ENCODE measurements around the gene CEP95.

Gene CEP95

DNA sequence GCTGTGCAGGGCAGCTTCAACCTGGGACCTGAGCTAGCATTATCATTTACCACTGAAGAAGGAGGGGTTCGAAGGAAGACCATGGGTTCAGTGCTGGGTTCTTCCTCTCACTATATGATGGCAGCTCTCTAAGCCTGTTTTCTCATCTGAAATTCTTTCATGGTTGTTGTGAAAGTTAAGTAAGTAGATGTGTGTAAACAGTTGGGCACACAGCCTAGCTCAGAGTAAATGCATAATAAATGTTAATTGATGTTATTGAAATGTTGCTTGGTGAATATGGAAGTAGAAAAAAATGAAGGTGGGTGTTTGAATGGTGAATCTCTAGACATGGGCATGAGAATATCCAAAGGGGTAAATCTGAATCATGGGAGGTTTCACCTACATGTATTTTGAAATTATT lies 9.1 kb downstream of the CEP95 start:
- DNase-seq (ENCODE audit: low spot score), result no peak

DNA sequence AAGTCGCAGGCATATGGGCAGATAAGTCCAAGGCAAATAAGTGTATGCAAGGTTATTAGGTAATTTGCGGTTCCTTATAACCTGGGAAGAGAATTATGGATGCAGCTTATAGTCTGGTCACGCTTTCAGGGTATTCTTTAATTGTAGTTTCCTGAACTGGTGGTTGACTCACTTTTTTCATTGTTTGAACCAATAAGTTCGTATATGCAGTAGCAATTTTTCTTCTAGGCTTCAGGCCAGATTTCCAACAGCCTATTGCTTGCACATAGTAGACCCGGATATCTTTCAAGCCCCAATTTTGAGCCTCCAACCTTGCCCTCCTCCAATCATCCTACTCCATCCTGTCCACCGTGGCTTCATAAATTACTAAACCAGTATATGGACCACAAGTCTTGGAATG lies 12.8 kb downstream of the CEP95 start:
- no peak for DNase-seq (ENCODE audit: low spot score)

DNA sequence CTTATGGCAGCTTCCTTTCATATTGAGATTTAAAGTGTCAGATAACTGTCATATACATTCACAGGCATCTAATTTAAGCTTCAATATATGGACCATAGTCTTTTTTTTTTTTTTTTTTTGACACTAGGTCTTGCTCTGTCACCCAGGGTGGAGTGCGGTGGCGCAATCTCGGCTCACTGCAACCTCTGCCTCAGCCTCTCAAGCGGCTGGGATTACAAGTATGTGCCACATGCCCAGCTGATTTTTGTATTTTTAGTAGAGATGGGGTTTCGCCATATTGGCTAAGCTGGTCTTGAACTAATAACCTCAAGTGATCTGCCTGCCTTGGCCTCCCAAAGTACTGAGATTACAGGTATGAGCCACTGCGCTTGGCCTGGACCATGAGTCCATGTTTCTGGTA lies 13.6 kb downstream of the CEP95 start:
- no peak for DNase-seq (ENCODE audit: low spot score)

DNA sequence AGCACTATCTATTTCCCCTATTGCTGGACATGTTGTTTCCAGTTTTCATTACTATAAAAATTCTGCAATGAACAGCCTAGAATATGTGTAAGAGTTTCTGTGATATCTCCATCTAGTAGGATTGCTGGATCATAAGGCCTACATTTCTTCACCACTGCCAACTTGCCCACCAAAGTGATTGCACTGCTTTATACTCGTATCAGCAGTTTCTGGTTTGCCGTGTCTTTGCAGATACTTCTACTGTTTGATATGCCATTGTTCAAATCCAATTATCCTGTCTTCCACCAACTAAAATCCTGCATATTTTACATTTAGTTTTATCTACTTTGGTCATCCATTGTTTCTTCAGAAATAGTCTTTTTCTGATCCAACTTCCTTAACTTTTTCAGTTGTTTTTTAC lies 21.1 kb downstream of the CEP95 start:
- DNase-seq (ENCODE audit: low spot score), result no peak

DNA sequence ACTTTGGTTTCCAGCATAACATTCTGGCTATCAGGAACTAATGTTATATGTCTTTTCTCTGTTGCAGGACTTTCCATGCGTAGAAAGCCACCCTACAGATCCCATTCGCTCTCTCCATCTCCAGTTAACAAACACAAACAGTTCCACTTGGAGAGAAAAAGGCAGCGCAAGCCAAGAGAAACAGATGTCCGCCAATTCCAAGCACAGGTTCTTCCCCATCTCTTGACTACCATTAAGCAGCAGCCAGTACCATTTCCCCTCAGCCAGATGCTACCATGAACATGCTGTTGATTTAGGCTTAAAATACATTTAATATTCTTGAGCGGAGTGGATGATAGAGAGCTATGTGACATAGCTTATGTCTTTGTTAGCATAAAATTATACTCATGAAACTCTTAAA lies 22.4 kb downstream of the CEP95 start:
- DNase-seq (ENCODE audit: low spot score), result no peak

DNA sequence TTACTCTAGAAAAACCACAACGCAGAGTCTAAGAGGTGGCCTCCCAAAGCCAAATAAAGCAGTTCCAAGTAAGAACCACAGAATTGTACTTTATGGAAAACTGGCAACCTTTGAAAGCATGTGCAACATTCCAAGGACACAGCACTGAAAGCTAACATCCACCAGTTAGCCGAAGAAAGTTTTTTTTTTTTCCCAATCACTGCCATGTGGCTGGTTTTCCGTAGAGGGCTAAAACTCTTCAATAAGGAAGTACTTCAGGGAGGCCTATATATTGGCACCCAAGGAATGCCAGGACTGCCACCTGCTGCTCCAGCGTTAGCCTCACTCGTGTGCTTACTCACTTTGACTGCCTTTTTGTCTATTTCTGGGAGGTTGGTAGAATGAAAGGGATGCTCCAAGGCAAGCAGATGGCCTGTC lies 25.2 kb downstream of the CEP95 start:
- no peak for DNase-seq (ENCODE audit: low spot score)

DNA sequence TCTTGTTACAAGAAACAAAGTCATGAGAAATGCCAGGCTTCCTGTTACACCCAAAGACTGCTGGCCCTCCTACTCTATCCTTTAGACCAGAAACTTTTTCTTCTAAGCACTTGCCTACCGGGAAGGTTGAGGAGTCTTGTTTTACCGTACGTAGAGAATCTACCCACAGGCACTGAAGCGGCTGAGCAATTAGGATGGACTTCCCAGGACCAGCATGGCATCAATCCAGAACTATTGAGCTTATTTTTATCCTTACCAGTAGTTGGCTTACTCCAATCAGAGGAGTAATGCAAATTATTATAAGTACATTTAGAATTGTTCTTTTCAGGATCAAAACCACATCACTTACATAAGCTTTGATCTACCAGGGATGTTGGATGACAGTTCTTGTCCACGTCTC lies 25.6 kb downstream of the CEP95 start:
- DNase-seq (ENCODE audit: low spot score), result no peak

DNA sequence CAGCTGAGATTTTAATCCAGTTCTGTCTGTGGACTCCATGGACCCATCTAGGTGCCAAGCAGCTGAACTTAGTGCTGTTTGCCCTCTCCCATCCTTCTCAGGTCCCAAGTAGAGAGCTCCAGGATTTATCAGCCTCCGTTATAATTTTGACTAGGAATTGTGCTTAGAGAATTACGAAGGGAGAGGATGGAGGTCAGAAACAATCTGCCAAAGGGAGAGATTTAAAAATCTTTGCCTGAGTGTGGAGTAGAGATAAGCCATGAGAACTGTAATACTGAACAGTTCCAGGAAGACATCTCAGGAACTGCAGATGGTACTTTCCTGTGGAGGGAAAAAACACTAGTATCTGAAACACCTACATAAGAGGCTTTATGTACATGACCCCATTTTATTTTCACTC lies 27.0 kb downstream of the CEP95 start:
- no peak for DNase-seq (ENCODE audit: low spot score)

DNA sequence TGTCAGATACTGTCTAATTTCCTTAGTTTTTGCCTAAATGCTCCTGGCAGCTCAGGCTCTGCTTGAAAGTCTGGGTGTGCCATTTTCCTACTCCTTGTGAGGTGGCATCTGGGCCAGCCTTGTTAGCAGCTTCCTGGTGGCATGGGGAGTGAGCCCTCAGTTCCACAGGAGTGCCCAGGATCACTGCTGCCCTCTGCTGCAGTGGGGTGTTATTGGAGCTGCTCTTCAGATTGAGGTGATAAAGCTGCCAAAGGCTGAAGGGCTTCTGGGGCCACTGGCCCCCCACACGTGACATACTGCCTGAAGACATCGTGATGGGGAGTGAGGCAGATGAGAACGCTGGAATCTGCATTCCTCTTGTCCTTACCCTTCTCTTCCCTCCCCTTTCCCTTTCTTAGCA lies 27.4 kb downstream of the CEP95 start:
- no peak for DNase-seq (ENCODE audit: low spot score)

DNA sequence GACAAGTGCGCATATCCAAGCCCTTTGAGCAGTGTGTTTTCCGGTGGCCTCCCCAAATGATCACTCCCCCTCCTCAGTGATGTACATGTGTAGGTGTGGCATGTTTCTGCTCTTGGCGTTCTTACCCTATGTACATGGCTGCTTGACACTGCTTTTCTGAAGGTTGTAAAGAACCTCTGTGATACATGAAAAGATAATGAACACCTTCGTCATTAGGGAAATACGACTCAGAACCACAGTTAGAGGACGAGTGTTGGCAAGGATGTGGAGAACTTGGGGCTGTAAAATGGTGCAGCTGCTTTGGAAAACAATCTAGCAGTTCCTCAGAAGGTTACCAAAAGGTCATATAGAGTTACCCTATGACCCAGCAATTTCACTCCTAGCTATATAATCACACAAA lies 28.6 kb downstream of the CEP95 start:
- no peak for DNase-seq (ENCODE audit: low spot score)

DNA sequence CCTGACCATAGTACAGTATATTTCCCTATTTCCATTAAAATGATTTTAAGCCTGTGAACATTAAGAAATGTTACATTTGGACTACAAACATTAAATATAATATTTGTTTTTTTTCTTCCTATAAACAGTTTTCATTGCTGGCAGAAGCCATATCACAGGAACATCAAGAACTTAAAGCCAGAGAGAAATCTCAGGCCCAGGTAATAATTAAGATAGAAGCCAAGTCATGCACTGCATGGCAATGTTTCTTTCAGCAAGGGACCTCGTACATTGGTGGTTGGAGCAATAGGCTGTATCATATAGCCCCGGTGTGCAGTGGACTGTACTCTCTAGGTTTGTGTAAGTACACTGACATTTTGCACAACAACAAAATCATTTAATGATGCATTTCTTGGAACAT lies 30.1 kb downstream of the CEP95 start:
- no peak for DNase-seq (ENCODE audit: low spot score)

DNA sequence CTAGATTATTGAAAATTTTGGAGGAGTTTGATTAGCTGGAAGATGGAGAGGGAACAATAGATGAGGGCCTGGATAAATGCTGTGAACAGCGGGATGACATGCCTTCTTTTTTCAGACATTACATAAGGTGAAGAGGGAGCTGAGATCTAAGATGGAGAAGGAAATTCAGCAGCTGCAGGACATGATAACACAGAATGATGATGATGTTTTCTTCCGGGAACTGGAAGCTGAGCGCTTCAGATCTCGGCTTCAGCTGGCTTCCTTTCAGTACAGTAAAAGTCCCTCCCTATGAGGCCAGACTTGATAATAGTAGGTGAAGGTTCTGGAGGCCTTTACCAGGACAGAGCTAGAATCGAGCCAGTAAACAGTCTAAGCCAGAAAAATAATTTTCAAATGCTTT lies 30.7 kb downstream of the CEP95 start:
- DNase-seq (ENCODE audit: low spot score), result no peak

DNA sequence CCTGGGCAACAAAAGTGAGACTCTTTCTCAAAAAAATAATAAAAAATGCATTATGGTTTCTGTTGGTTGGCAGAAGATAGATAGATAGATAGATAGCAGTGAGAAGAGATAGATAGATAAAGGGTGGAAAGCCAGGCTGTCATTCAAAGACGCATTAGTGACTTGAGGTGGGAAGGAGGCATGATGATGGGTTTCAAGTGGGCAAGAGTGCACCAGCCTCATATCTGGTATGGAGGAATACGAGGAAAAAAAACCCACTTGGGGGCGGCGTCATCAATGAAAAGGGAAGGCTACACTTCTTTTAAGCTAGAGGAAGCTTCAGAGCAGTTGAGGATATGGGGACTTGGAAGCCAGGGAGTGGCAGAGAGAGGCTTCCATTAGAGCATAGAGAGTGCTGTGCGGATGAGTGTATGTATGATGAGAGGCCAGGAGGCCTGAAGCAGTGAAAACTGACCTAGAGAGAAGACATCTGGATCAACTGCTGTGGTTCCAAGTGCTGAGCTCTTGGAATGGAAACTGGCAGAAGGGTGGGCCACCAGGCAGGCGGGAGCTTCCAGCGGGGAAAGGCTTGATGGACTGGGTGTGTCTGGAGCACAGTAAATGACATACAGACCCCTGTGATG lies 31.8 kb downstream of the CEP95 start:
- DNase-seq (ENCODE audit: low spot score), result no peak

DNA sequence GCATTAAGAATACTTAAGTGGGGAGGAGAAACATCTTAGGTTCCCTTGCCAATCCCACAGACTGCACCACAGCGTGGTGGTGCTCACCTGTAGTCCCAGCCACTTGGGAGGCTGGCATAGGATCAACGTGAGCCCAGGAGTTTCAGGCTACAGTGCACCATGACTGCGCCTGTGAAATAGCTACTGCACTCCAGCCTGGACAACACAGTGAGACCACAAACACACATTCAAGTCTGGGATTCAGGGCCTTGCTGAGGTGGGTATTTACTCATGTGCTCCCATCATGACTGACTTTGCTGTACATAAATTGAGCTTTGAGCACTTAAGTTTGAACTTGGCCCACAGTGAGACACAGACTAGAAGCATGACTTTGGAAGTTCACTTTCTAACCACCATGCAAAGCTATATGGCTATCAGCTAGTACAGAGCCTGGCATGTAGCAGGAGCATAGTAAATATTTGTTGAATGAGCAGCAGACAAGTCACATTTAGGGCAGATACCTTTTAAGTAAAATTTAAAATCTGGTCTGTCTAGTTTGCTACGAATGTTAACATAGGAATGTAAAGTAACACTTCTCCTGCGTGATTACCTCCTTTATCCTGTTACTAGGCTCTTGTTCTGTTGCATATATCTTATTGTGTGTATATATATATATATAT lies 33.5 kb downstream of the CEP95 start:
- DNase-seq (ENCODE audit: low spot score), result no peak

DNA sequence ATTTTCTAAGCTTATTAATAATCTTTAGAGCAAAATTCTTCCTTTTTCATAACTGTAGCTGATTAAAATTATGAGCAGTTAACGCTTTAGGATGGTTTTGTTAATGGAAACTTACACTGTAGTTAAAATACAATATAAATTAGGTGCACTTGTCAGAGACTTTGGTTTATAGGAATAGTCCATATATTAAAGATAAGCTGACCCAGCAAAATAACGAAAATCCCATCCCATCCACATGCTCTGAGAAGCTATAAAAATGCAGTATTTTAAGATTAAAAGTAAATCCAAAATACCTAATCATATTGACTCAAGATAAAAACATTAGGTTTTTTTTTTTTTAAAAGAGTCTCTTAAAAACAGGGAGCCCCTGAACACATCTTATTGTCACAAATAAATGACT lies 38.0 kb downstream of the CEP95 start:
- DNase-seq (ENCODE audit: low spot score), result no peak

DNA sequence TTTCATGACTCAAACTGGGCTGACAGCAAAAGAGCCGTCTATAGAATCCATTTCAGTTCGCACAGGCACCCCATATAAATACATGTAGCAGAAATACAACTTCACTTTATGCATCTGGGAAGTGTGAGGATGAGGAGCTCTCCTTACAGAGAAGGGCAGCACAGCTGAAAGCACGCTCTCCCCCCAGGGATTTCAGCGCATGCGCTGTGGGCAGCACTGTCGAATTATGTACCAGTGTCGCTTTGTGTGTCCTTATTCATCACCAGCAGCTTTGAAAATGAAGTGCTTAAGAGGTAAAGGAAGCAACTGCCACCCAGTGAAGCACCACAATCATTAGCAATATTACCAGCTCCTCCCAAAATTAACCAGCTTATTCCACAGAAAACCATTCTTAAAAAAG lies 39.9 kb downstream of the CEP95 start:
- DNase-seq (ENCODE audit: low spot score), result no peak

DNA sequence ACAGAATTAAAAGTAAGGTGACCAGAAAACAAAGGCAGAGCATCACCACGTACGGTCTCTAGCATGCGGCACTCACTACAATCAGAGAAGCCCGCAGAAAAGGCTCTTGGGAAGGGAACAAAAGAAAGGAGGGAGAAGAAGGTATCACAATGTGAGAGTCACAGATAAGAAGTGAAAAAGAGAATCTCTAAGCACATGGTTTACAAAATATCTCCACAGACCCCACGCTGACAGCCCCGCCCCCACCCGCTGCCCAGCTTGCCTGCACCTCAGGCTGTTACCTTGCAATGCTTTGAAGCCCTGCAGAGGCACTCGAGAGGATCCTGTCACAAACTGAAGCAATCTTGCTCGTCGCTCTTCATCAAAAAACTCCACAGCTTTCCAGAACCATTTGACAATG lies 40.5 kb downstream of the CEP95 start:
- no peak for DNase-seq (ENCODE audit: low spot score)

DNA sequence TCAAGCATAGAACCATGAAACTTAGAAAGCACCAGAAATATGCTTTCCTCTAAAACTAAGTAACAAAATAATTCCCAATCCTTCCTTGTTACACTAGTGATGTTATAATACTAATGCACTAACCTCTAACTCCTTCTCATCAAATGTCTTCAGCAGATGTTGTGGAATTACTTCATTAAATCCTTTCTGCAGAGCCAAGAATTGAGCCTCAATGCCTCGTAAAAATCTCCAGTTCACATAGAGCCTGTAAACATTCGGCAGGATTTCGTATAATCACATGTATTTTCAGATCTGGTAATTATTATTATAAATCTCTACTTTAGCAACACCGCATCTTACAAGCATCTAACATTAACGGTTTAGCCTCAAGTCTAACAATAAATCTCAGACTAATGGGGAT lies 44.7 kb downstream of the CEP95 start:
- no peak for DNase-seq (ENCODE audit: low spot score)

DNA sequence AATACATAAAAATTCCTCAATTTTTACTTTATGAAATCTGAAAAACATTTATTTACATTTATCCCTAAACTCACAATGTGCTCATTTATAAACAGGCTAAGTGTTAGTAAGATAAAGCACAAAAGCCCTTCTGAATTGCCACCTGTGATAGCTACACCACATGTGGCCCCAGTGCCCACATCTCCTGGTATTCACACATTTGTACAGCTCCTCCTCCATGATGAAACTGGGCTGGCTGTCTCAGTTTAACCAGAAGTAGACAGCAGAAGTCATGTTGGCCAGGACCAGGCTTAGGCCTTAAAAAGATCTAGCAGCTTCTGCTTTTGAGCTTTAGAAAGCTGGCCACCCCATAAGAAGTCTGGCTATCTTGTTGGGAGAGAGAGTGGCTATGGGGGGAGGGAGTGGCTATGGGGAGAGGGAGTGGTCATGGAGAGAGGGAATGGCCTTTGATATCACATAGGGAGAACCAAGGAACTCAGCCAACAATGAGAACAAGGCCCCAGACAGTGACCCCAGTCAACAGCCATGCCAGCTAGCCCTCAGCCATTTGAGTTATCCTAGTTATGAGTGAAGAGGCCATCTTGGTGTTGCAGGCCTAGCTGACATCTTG lies 47.4 kb downstream of the CEP95 start:
- no peak for DNase-seq (ENCODE audit: low spot score)

DNA sequence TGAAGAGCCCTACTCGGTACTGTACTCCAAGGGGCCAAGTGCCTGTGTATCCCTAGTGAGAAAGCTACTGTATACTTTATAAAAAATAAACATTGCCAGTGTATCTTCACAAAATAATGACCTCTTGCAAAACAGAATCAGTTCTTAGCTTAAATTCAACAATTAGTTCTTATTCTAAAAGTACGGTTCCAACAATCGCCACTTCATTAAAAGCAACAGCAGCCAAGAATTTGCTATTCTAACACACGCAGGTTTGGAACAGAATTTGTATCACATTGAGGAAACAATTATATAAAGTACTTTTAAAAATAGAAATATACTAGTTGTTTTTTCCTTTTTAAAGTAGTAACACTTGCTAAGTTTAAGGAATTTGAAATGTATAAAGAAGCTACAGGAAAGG lies 48.5 kb downstream of the CEP95 start:
- no peak for DNase-seq (ENCODE audit: low spot score)

DNA sequence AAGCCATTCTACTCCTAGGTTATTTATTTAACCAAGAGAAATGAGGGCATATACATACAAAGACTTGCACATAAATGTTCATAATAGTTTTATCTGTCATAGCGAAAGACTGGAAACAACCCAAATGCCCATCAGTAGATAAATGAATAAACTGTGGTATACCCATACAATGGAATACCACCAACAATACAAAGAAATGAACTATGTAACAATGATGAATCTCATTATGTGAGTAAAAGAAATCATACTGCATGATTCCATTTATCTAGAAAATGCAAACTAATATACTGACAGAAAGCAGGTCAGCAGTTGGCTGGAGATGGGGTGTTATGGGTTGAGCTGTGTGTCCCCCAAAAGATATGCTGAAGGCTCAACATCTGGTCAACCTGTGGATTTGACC lies 57.3 kb downstream of the CEP95 start:
- DNase-seq (ENCODE audit: low spot score), result no peak

DNA sequence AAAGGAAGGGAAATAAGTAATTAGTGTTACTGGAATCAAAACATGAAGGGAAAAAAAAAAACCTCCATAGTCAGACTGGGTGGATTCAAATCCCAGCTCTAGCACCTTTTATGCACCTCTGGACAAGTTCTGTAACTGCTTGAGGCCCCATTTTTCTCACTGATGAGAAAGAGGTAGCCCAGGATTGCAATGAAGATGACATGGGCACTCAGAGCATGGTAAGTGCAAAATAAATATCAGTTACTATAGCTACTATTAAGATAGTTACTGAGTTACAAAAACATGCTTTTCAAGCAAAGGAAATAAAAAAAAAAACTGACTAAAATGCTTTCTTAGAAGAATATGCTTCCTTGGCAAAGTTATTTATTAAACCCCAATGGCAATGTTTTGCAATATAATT lies 58.8 kb downstream of the CEP95 start:
- DNase-seq (ENCODE audit: low spot score), result no peak

DNA sequence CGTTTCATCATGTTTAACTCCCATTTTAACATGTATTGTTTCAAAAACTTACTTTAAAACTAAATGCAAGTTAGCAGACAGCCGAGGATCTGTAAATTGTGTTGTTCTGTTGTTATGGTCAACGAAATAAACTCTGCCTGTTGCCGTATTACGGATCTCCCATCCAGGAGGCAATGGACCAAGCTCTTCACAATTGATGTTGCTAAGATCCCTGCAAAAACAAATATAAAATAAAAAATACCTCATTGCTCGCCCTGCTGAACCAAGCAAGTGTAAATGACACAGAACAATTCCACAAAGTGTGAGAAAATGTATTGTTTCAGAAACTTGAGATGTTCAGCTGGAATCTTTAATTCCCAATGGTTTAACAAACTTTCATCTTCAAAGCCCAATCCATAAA lies 65.0 kb downstream of the CEP95 start:
- DNase-seq (ENCODE audit: low spot score), result no peak

DNA sequence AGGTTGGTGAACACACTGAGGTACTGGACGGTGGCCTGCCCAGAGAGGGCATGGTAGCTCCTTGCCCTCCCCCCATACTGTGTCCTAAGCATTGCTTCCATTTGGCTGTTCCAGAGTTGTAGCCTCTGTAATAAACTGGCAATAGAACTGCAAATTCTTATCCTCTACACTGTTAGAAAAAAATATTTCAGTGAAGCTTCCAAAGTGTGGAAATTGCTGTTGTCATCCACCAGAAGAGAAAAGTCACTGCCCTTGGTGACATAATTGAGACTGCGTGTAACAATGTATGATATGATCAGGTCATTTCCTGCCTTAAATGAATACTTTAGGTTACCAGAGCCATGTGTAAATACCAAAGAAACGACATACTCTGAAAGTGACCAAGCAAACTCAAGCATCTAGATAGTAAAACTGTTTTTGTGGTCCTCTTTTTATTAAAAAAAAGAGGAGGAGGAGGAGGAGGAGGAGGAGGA lies 65.9 kb downstream of the CEP95 start:
- no peak for DNase-seq (ENCODE audit: low spot score)

Data from HuH-7.5 (cell line).